ENCODE results near the gene DBH.

Gene DBH

DNA sequence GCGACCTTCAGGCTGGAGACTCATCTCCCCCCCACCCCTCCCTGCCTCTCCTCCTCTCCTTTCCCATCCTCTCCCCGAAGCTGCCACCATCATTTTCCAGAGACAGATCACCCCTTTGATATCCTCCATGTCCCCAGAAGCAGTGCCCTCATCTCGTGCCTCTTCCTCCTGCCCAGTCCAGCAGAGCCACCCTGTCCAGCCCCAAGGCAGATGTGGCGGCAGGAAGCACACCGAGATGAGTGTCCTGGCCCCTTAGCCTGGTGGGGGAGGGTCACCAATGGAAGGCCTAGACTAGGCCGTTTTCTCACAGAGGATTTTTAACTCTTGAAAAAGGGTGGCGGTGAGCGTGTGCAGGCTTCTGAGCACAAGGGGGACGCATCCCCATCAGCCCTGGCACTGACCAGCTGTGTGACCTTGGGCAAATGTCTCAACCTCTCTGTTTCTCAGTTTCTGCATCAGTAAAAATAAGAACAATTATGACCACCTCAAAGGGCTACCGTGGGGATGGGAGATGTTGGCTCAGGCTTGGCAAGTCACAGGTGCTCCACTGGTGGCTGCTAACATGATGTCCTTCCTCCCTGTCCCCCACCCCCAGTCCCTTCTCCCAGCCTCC, 53.1 kb downstream of the DBH start:
- Mint-ChIP-seq H3K4me3 (no peak overlapping the region), H3K4me1 (ENCODE audit: low read depth) (peaks cover 1% of the 10 kb centered on the region), H3K9me3 (no peaks in the 10 kb centered on the region), H3K27ac (no peak overlapping the region), H3K36me3 (ENCODE audit: low read depth) (no peaks in the 10 kb centered on the region), H3K27me3 (ENCODE audit: low read depth) (no peaks in the 10 kb centered on the region)
- DNase-seq (ENCODE audit: low spot score), result no peak

DNA sequence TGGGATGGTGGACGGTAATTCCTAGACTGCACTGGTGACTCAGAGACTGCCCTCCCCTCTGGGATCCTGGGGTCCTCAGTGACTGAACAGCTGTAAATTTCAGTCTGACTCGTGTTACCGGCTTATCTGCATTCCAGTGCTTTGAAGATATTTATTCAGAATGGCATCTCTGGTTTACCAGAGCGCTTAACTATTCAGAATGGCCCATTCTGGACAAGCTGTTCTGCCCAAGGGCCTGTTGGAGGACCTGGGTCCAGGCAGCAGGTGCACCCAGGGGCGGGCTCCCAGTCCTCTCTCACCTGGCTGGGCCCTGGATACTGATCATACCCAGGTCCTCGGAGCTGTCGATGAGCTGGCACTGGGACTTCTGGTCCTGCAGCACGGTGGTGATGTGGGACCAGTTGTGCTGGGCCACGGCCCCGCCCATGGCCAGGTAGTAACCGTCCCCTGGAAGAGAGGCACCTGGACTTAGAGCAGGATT, 54.0 kb downstream of the DBH start:
- no peak overlapping the region for H3K27ac Mint-ChIP-seq
- no peaks in the 10 kb centered on the region for H3K27me3 Mint-ChIP-seq (ENCODE audit: low read depth)

GRCh38 chr9:133691191-133691590, 55.0 kb downstream of the DBH start:
- H3K4me1 Mint-ChIP-seq (ENCODE audit: low read depth), result peaks cover 2% of the 10 kb centered on the region
- no peaks in the 10 kb centered on the region for H3K27me3 Mint-ChIP-seq (ENCODE audit: low read depth)
- H3K27ac Mint-ChIP-seq, result peak overlapping the region; percentile 45

More for the DNA sequence above, 54.0 kb downstream of the DBH start:
- Mint-ChIP-seq H3K36me3 (ENCODE audit: low read depth) (no peaks in the 10 kb centered on the region), H3K4me1 (ENCODE audit: low read depth) (peaks cover 2% of the 10 kb centered on the region), H3K4me3 (no peak overlapping the region), H3K9me3 (no peaks in the 10 kb centered on the region)
- DNase-seq (ENCODE audit: low spot score), result no peak

DNA sequence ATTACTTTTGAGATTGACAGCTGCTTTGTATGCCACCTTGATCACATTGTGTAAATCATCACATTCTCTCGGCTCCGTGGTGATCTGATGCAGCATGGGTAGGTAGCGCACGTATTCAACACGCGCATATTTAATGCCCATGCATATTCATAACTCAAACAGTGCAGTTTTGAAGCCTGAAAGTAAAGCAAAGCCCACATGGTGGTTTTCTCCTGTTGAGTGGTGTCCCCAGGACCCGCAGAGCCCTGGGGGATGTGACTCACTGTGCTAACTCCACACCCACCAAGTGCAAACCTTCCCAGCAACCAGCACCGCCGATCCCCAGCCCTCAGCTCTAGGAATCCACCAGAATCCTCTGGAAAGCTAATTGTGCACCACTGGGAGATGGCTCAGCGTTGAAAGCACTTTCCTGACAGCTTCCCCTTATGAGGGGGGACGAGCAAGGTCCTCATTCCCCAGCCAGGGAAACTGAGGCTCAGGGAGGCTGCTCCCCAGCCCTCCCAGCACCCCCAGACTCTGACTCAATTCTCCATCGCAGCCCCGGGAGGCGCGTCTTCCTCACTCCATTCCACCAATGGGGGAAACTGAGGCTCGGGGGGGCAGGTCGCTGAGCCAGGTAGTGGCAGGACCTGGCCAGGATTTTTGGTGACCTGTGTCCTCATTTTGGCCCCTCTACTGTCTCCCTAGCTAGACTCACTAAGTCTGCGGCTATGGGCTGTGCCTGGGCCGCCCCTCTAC, 55.6 kb downstream of the DBH start:
- Mint-ChIP-seq H3K4me1 (ENCODE audit: low read depth) (peaks cover 6% of the 10 kb centered on the region), H3K36me3 (ENCODE audit: low read depth) (no peaks in the 10 kb centered on the region), H3K27me3 (ENCODE audit: low read depth) (peaks cover 4% of the 10 kb centered on the region), H3K27ac (no peak overlapping the region), H3K4me3 (no peak overlapping the region), H3K9me3 (no peaks in the 10 kb centered on the region)
- DNase-seq (ENCODE audit: low spot score), result no peak

More at GRCh38 chr9:133691191-133691590, 55.0 kb downstream of the DBH start:
- no peak for DNase-seq (ENCODE audit: low spot score)
- Mint-ChIP-seq H3K9me3 (no peaks in the 10 kb centered on the region), H3K4me3 (no peak overlapping the region), H3K36me3 (ENCODE audit: low read depth) (no peaks in the 10 kb centered on the region)

DNA sequence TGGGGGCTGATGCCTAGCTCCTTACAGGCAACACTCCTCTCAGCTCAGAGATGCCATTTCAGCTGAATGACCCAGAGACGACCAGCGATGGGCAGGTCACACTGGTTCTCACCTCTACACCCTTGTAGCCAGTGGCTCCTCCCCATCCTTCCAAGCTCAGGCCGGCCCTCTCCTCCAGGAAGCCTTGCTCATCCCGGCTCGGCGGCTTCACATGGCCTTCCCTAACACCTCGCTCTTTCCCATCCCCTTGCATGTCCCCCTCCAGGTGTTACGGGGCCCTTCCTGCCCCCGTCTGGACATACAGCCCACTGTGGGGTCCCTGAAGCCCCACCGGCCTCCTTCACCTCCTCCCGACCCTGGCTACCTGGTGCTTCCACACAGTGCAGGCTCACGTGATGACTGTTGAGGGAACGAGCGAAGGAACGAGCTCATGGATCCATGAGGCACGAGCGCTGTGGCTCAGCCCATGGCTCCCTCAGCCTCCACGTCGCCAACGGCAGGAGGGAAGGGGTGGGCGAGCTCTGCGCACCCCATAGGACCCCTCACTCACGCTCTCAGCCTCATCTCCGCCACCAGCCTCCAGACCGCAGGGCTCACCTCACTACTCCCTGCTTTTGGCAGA, 56.3 kb downstream of the DBH start:
- Mint-ChIP-seq H3K4me1 (ENCODE audit: low read depth) (peaks cover 8% of the 10 kb centered on the region), H3K36me3 (ENCODE audit: low read depth) (no peaks in the 10 kb centered on the region), H3K27me3 (ENCODE audit: low read depth) (peaks cover 8% of the 10 kb centered on the region), H3K4me3 (no peak overlapping the region), H3K27ac (no peak overlapping the region), H3K9me3 (no peaks in the 10 kb centered on the region)
- no peak for DNase-seq (ENCODE audit: low spot score)

DNA sequence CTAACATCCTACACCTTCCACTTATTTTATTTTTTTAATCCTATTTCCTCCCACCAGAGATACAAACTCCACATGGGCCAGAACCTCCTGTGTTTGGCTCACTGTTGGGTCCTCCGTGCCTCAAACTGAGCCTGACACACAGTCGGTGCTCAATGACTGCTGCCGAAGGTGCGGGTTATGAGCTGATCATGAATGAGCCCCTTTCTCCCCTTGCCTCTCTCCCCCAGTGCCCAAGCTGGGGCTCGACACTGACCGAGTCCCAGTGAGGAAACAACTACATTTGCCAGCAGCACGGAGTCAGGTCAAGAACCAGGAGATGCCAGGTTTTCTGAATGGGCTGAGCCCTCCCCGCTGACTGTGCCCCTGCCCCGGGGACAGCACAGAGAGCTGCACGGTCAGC, 57.0 kb downstream of the DBH start:
- H3K27me3 Mint-ChIP-seq (ENCODE audit: low read depth), result peaks cover 12% of the 10 kb centered on the region
- no peaks in the 10 kb centered on the region for H3K9me3 Mint-ChIP-seq
- H3K27ac Mint-ChIP-seq, result no peak overlapping the region
- no peak for DNase-seq (ENCODE audit: low spot score)
- H3K4me3 Mint-ChIP-seq, result no peak overlapping the region
- H3K36me3 Mint-ChIP-seq (ENCODE audit: low read depth), result no peaks in the 10 kb centered on the region
- peaks cover 8% of the 10 kb centered on the region for H3K4me1 Mint-ChIP-seq (ENCODE audit: low read depth)

DNA sequence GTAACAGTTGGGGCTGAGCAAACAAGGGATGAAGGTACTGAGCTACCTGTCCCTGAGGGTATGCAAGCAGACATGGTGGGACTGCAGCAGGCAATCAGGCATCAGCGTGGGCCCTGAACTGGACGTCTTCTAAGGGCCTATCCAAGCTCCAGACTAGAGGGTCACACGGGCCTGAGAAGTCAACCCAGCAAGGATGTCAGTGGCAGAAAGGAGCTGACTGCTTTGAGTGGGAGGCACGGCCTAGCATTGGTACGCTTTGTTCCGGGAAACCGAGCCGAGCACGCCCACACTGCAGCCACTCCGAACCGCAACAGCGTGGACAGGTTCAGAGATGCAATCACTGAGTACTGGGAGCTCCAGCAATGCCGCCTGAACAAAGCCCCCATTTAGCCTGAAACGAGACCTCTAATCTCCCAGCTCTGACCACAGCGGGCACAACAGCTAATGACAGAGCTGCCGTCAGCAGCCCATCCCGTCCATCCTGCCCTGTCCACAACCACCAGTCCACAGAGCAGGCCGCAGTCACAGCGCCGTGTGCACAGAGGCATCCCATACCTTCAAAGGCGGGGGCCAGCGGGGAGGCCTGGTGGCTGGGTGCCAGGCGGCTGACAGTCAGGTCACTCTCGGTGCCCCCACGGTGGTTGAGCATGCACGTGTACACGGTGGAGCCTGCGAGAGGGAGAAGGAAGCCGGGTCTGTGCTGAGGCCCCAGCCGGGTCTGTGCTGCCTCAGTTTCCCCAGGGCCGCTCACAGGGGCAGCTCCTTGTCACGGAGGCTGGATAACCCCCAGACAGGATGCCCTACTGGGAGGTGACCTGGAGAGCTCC, 57.8 kb downstream of the DBH start:
- no peaks in the 10 kb centered on the region for H3K9me3 Mint-ChIP-seq
- DNase-seq (ENCODE audit: low spot score), result no peak
- no peaks in the 10 kb centered on the region for H3K36me3 Mint-ChIP-seq (ENCODE audit: low read depth)
- H3K4me1 Mint-ChIP-seq (ENCODE audit: low read depth), result peaks cover 14% of the 10 kb centered on the region
- no peak overlapping the region for H3K4me3 Mint-ChIP-seq
- peaks cover 14% of the 10 kb centered on the region for H3K27me3 Mint-ChIP-seq (ENCODE audit: low read depth)
- H3K27ac Mint-ChIP-seq, result no peak overlapping the region

GRCh38 chr9:133694686-133695085, 58.5 kb downstream of the DBH start:
- DNase-seq (ENCODE audit: low spot score), result no peak
- Mint-ChIP-seq H3K9me3 (no peaks in the 10 kb centered on the region), H3K4me1 (ENCODE audit: low read depth) (peaks cover 15% of the 10 kb centered on the region), H3K36me3 (ENCODE audit: low read depth) (no peaks in the 10 kb centered on the region), H3K27ac (no peak overlapping the region), H3K4me3 (no peak overlapping the region), H3K27me3 (ENCODE audit: low read depth) (peaks cover 14% of the 10 kb centered on the region)

GRCh38 chr9:133696071-133696472, 59.9 kb downstream of the DBH start:
- DNase-seq (ENCODE audit: low spot score), result no peak
- peaks cover 23% of the 10 kb centered on the region for H3K4me1 Mint-ChIP-seq (ENCODE audit: low read depth)
- H3K9me3 Mint-ChIP-seq, result no peaks in the 10 kb centered on the region
- peaks cover 14% of the 10 kb centered on the region for H3K27me3 Mint-ChIP-seq (ENCODE audit: low read depth)
- H3K4me3 Mint-ChIP-seq, result no peak overlapping the region
- H3K36me3 Mint-ChIP-seq (ENCODE audit: low read depth), result no peaks in the 10 kb centered on the region
- no peak overlapping the region for H3K27ac Mint-ChIP-seq

GRCh38 chr9:133699546-133699945, 63.4 kb downstream of the DBH start:
- H3K9me3 Mint-ChIP-seq, result no peaks in the 10 kb centered on the region
- no peak for DNase-seq (ENCODE audit: low spot score)
- peaks cover 14% of the 10 kb centered on the region for H3K27me3 Mint-ChIP-seq (ENCODE audit: low read depth)
- no peak overlapping the region for H3K4me3 Mint-ChIP-seq
- H3K36me3 Mint-ChIP-seq (ENCODE audit: low read depth), result no peaks in the 10 kb centered on the region
- peaks cover 32% of the 10 kb centered on the region for H3K4me1 Mint-ChIP-seq (ENCODE audit: low read depth)
- no peak overlapping the region for H3K27ac Mint-ChIP-seq

GRCh38 chr9:133700819-133701320, 64.7 kb downstream of the DBH start:
- H3K36me3 Mint-ChIP-seq (ENCODE audit: low read depth), result no peaks in the 10 kb centered on the region
- no peak for DNase-seq (ENCODE audit: low spot score)
- peaks cover 30% of the 10 kb centered on the region for H3K4me1 Mint-ChIP-seq (ENCODE audit: low read depth)
- peaks cover 17% of the 10 kb centered on the region for H3K27me3 Mint-ChIP-seq (ENCODE audit: low read depth)
- H3K4me3 Mint-ChIP-seq, result no peak overlapping the region
- H3K9me3 Mint-ChIP-seq, result no peaks in the 10 kb centered on the region
- no peak overlapping the region for H3K27ac Mint-ChIP-seq

DNA sequence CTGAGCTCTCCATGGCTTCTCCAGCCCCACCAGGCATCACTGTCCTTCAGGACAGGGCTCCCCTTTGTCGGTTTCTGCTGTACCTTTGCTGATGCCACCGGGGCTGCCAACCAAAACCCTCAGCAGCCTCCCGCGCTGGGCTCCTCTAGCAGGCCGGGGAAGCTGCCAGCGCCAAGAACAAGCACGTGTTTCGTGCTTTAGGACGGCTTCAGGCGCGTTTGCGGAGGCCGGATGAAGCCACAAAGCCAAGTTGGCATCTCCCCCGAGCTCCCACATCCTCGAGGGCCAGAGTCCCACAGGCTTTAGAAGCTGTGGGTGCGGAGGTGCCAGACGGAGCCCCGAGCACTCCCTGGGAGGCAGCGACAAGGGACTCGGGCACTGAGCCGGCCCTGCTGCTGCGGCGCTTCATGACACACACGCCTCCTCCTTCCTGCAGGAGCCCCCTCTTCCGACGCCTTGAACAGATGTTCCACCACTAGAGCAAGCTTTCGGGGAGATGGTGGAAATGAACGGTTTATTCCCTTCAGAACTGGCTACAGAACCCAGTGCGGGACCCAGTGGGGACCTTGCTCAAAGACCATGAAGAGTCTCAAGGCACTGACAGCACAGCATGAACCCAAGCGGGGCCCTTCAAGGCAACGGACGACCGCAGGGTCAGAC, 65.3 kb downstream of the DBH start:
- peak; percentile 19 for DNase-seq (ENCODE audit: low spot score)
- H3K9me3 Mint-ChIP-seq, result no peaks in the 10 kb centered on the region
- peaks cover 16% of the 10 kb centered on the region for H3K27me3 Mint-ChIP-seq (ENCODE audit: low read depth)
- no peaks in the 10 kb centered on the region for H3K36me3 Mint-ChIP-seq (ENCODE audit: low read depth)
- H3K4me3 Mint-ChIP-seq, result no peak overlapping the region
- H3K4me1 Mint-ChIP-seq (ENCODE audit: low read depth), result peaks cover 30% of the 10 kb centered on the region
- H3K27ac Mint-ChIP-seq, result peak overlapping the region; percentile 62
